Thymus (tissue), 11 donors: Measurements from ENCODE around the gene SLC51A. TPM values are rescaled to one million over a fixed set of nuclear protein-coding genes. Genes with fewer than 3 reads are reported as not detected.
"Not testable (repeated sequence)": the region's sequence is repeated elsewhere in the genome, so short reads cannot be mapped to it uniquely, and the experiment has no call there.

Source experiments
- DNase-seq, 9 donors: peaks; one replicate each; pipeline ENCODE4 v3.0.0-alpha.2; 2013; ENCODE audit warnings: low spot score in 9 of 9, low read depth in 6 of 9, missing footprints in 1 of 9
- H3K27ac ChIP-seq, 2 donors: one replicate each; pipeline ENCODE4 v1.5.1; 2013; ENCODE audit warnings: control low read depth in 1 of 2, low read depth in 1 of 2, low read length in 1 of 2, mild to moderate bottlenecking in 1 of 2, moderate library complexity in 1 of 2
- H3K27me3 ChIP-seq, 2 donors: one replicate each; pipeline ENCODE4 v1.5.1; 2013; ENCODE audit warnings: low read length in 1 of 2; ENCODE audit not compliant: control insufficient read depth in 2 of 2, insufficient read depth in 1 of 2
- H3K36me3 ChIP-seq, 2 donors: one replicate each; pipeline ENCODE4 v1.5.1; 2013; ENCODE audit warnings: low read length in 1 of 2, mild to moderate bottlenecking in 1 of 2, moderate library complexity in 1 of 2; ENCODE audit not compliant: control insufficient read depth in 2 of 2, insufficient read depth in 2 of 2
- H3K4me1 ChIP-seq, 2 donors: one replicate each; pipeline ENCODE4 v1.5.1; 2013; ENCODE audit warnings: low read length in 2 of 2; ENCODE audit not compliant: control insufficient read depth in 2 of 2, insufficient read depth in 2 of 2
- H3K4me3 ChIP-seq, 2 donors: one replicate each; pipeline ENCODE4 v1.5.1; 2013; ENCODE audit warnings: low read length in 2 of 2, control low read depth in 1 of 2, mild to moderate bottlenecking in 1 of 2
- H3K9me3 ChIP-seq, 2 donors: one replicate each; pipeline ENCODE4 v1.5.1; 2013; ENCODE audit warnings: low read length in 1 of 2, mild to moderate bottlenecking in 1 of 2; ENCODE audit not compliant: control insufficient read depth in 2 of 2, insufficient read depth in 1 of 2
- WGBS: extraction: QIAGEN DNeasy Blood & Tissue Kit; methylation state at CpG from one replicate; pipeline ENCODE4 v1.1.7; 2013; 5-methylcytosine and 5-hydroxymethylcytosine counted together
- polyA plus RNA-seq: library from polyadenylated mRNA; stranded (reverse); fragments of 200-250 nt; gene quantifications from one replicate; pipeline ENCODE4 v1.2.3, GENCODE V29; 2013
- total RNA-seq: library from RNA; stranded (reverse); fragments of 120-200 nt; gene quantifications from one replicate; pipeline ENCODE4 v1.2.4, GENCODE V29; 2013
- donor health status: healthy.

Gene SLC51A
- total and polyA plus RNA-seq, 2 donors, result 0.66 to 2.1 TPM

GRCh38 chr3:196240424-196240823 lies 24.1 kb downstream of the SLC51A start:
- H3K27ac ChIP-seq, result no peak overlapping the region
- peaks cover 38 to 51% of the 10 kb centered on the region in 2 donors for H3K36me3 ChIP-seq
- DNase-seq, result no peak
- H3K9me3 ChIP-seq, result no peaks in the 10 kb centered on the region
- no peak overlapping the region for H3K4me3 ChIP-seq
- 98% methylated on average over 4 of the region's 4 CpGs for WGBS
- H3K27me3 ChIP-seq, result no peaks in the 10 kb centered on the region
- H3K4me1 ChIP-seq, result peaks cover 5 to 9% of the 10 kb centered on the region in 2 donors

DNA sequence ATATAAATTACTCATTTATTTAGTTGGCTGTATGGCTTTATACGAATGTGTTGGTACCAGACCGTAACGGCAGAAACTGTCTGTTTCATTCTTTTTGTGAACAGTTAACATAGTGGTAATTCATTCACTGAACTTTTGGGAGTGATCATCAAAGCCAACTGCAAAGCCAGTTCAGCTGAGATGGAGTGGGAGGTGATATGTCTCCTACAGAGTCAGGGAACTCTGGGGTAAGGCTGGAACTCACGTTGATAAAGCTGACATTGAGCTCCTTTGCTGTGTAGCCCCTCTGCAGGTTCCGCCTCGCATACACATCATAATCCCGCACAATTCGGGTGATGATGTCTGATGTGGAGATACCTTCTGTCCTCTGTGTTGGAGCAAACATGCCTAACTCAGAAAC lies 25.4 kb downstream of the SLC51A start:
- DNase-seq, result no peak
- WGBS, result 93% methylated on average over 8 of the region's 8 CpGs
- H3K36me3 ChIP-seq, result peaks cover 49 to 61% of the 10 kb centered on the region in 2 donors

DNA sequence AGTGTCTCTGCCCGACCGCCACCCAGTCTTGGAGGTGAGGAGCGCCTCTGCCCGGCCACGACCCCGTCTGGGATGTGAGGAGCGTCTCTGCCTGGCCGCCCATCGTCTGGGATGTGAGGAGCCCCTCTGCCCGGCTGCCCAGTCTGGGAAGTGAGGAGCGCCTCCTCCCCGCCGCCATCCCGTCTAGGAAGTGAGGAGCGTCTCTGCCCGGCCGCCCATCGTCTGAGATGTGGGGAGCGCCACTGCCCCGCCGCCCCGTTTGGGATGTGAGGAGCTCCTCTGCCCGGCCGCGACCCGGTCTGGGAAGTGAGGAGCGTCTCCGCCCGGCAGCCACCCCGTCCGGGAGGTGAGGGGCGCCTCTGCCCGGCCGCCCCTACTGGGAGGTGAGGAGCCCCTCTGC lies 27.8 kb downstream of the SLC51A start:
- WGBS, result 99% methylated on average over 34 of the region's 34 CpGs

More for the DNA sequence above, 25.4 kb downstream of the SLC51A start:
- H3K4me3 ChIP-seq, result no peak overlapping the region
- no peaks in the 10 kb centered on the region for H3K27me3 ChIP-seq
- H3K4me1 ChIP-seq, result peaks cover 5 to 8% of the 10 kb centered on the region in 2 donors
- H3K9me3 ChIP-seq, result no peaks in the 10 kb centered on the region
- no peak overlapping the region for H3K27ac ChIP-seq

GRCh38 chr3:196246612-196247308 lies 30.4 kb downstream of the SLC51A start:
- no peak overlapping the region for H3K27ac ChIP-seq
- peaks cover 35 to 39% of the 10 kb centered on the region in 2 donors for H3K36me3 ChIP-seq
- no peaks in the 10 kb centered on the region for H3K4me1 ChIP-seq
- 98% methylated on average over 13 of the region's 13 CpGs for WGBS
- no peak for DNase-seq
- no peaks in the 10 kb centered on the region for H3K27me3 ChIP-seq
- no peaks in the 10 kb centered on the region for H3K9me3 ChIP-seq
- no peak overlapping the region for H3K4me3 ChIP-seq

More for the DNA sequence above, 27.8 kb downstream of the SLC51A start:
- not testable (repeated sequence) for H3K9me3 ChIP-seq, DNase-seq, H3K27ac ChIP-seq, H3K4me1 ChIP-seq, H3K4me3 ChIP-seq, H3K27me3 ChIP-seq
- H3K36me3 ChIP-seq, result peaks cover 44 to 53% of the 10 kb centered on the region in 2 donors

- Histone ChIP-seq H3K9me3 (no peaks in the 10 kb centered on the region), H3K27ac (no peak overlapping the region), H3K36me3 (peaks cover 20 to 25% of the 10 kb centered on the region in 2 donors), H3K27me3 (no peaks in the 10 kb centered on the region), H3K4me3 (no peak overlapping the region), H3K4me1 (no peaks in the 10 kb centered on the region)
- no peak for DNase-seq
- WGBS, result 99% methylated on average over 16 of the region's 16 CpGs
Observed at GRCh38 chr3:196251918-196252317, 35.6 kb downstream of the SLC51A start.

DNA sequence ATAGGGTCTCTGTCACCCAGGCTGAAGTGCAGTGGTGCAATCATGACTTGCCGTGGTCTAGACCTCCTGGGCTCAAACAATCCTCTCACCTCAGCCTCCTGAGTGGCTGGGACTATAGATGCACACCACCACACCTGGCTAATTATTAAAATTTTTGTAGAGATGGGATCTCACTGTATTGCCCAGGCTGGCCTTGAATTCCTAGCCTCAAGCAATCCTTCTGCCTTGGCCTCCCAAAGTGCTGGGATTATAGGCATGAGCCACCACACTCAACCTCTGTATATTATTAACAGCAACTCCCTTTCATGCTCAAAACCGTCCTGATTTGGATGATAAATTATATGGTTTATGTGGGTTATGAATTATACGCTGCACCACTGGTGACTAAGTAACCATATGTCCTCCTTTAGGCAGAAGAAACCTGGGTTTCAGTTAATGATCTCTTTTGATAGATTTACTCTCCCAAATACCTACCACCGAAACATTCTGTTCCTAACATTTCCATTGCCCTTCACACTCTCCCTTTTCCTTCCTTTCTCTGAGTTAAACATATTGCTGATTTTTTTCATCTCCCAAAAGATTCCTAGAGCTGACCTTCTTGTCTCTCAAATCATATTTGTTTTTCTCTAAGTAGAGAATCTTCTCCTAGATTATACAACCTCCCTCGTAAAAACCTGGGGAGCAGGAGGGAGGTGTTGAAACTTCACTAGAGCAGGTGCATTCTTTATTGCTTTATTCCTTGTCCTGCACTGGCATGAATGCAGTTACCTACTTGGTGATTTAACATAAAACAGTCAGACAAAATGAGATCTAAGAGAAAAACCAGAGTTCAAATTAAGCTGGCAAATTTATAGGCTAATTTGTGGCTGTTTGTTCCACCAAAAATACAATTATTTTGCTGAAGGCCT lies 38.3 kb downstream of the SLC51A start:
- WGBS, result 88% methylated on average over 5 of the region's 5 CpGs

DNA sequence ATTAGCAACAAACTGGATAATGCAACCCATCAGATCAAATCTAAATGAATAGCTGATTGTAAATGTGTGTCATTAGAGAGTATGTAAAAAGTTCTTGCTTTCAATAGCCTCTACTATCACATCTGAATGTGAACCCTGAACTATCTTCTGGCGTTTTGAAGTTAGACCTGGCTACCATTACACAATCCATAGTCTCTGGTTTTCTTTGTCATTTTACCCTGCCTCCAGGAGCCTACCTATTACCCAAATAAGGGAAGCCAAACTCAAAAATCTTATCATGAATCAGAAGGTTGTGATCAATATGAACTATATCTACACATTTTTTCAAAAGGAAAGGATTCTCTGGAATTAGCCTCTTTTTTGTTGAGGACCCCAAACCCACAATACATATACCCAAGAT lies 39.4 kb downstream of the SLC51A start:
- Histone ChIP-seq H3K36me3 (peaks cover 7 to 19% of the 10 kb centered on the region in 2 donors), H3K27me3 (no peaks in the 10 kb centered on the region), H3K27ac (no peak overlapping the region), H3K9me3 (no peaks in the 10 kb centered on the region), H3K4me3 (no peak overlapping the region), H3K4me1 (no peaks in the 10 kb centered on the region)
- 96% methylated on average over 1 of the region's 1 CpG for WGBS
- DNase-seq, result no peak

More for the DNA sequence above, 38.3 kb downstream of the SLC51A start:
- peaks cover 9 to 19% of the 10 kb centered on the region in 2 donors for H3K36me3 ChIP-seq
- no peaks in the 10 kb centered on the region for H3K4me1 ChIP-seq
- H3K27me3 ChIP-seq, result no peaks in the 10 kb centered on the region
- no peak for DNase-seq
- H3K4me3 ChIP-seq, result no peak overlapping the region
- no peaks in the 10 kb centered on the region for H3K9me3 ChIP-seq
- no peak overlapping the region for H3K27ac ChIP-seq

GRCh38 chr3:196260784-196261183 lies 44.5 kb downstream of the SLC51A start:
- H3K36me3 ChIP-seq, result peaks cover 12 to 17% of the 10 kb centered on the region in 2 donors
- no peak for DNase-seq
- H3K27ac ChIP-seq, result no peak overlapping the region
- H3K27me3 ChIP-seq, result no peaks in the 10 kb centered on the region
- WGBS, result 97% methylated on average over 4 of the region's 4 CpGs
- no peaks in the 10 kb centered on the region for H3K4me1 ChIP-seq
- peaks cover 0 to 1% of the 10 kb centered on the region in 2 donors for H3K9me3 ChIP-seq
- H3K4me3 ChIP-seq, result no peak overlapping the region

DNA sequence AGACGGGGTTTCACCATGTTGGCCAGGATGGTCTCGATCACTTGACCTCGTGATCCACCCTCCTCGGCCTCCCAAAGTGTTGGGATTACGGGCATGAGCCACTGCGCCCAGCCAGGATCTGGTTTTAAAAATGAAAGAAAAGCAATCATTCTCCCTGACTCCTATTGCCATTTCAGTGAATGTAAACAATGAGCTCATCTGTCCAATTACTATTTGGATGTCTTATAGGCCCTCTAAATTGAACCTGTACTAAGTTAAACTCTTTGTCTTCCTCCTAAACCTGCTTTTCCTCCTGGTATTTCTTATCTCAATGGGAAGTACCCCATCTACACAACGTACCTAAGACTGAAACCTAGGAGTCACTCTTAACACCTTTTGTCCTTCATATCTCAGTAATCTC lies 47.5 kb downstream of the SLC51A start:
- peaks cover 18 to 25% of the 10 kb centered on the region in 2 donors for H3K36me3 ChIP-seq
- 98% methylated on average over 7 of the region's 7 CpGs for WGBS
- H3K27ac ChIP-seq, result no peak overlapping the region
- H3K9me3 ChIP-seq, result peaks cover 0 to 1% of the 10 kb centered on the region in 2 donors
- H3K4me1 ChIP-seq, result no peaks in the 10 kb centered on the region
- DNase-seq, result no peak
- H3K4me3 ChIP-seq, result no peak overlapping the region
- no peaks in the 10 kb centered on the region for H3K27me3 ChIP-seq
